Activated CD4-positive, alpha-beta T cell treated with anti-CD3 and anti-CD28 coated beads, Interleukin-2, amount 10 ng/mL, durations not matched to agents 7 days and 5 days (primary cell): ENCODE data around the gene ZNF528. TPM values are rescaled to one million over a fixed set of nuclear protein-coding genes. Genes with fewer than 3 reads are reported as not detected.

Experiments used
- CTCF ChIA-PET: fragments of 350-600 bp; sonication (Branson Sonifier 250); formaldehyde crosslinking; loops from one replicate; lab custom pipeline; 2021; ENCODE audit warnings: antibody characterized with exemption; lab: Charles Lee
- POLR2A ChIA-PET: fragments of 350-600 bp; sonication (Branson Sonifier 250); formaldehyde crosslinking; loops from one replicate; lab custom pipeline; 2021; ENCODE audit warnings: antibody characterized with exemption; lab: Charles Lee
- DNase-seq: peaks from one replicate; pipeline ENCODE4 v3.0.0-alpha.2; 2020
- H3K27ac Mint-ChIP-seq: one replicate; pipeline ENCODE4 v1.8.0; 2021; ENCODE audit warnings: mild to moderate bottlenecking, moderate library complexity, mixed read lengths
- H3K27me3 Mint-ChIP-seq: one replicate; pipeline ENCODE4 v1.8.0; 2021; ENCODE audit warnings: mixed read lengths
- H3K36me3 Mint-ChIP-seq: one replicate; pipeline ENCODE4 v1.8.0; 2021; ENCODE audit warnings: low read depth, mixed read lengths
- H3K4me1 Mint-ChIP-seq: one replicate; pipeline ENCODE4 v1.8.0; 2021; ENCODE audit warnings: mixed read lengths
- H3K4me3 Mint-ChIP-seq: one replicate; pipeline ENCODE4 v1.8.0; 2021; ENCODE audit warnings: mild to moderate bottlenecking, moderate library complexity, mixed read lengths
- H3K9me3 Mint-ChIP-seq: one replicate; pipeline ENCODE4 v1.8.0; 2021; ENCODE audit warnings: mixed read lengths
- total RNA-seq, 2 experiments: library from RNA; stranded (reverse); gene quantifications; one replicate each; pipeline ENCODE4 v1.2.3, GENCODE V29; 2021

The ZNF528 gene
- total RNA-seq, 2 experiments from 2014 or later = 19.4 to 19.5 TPM

DNA sequence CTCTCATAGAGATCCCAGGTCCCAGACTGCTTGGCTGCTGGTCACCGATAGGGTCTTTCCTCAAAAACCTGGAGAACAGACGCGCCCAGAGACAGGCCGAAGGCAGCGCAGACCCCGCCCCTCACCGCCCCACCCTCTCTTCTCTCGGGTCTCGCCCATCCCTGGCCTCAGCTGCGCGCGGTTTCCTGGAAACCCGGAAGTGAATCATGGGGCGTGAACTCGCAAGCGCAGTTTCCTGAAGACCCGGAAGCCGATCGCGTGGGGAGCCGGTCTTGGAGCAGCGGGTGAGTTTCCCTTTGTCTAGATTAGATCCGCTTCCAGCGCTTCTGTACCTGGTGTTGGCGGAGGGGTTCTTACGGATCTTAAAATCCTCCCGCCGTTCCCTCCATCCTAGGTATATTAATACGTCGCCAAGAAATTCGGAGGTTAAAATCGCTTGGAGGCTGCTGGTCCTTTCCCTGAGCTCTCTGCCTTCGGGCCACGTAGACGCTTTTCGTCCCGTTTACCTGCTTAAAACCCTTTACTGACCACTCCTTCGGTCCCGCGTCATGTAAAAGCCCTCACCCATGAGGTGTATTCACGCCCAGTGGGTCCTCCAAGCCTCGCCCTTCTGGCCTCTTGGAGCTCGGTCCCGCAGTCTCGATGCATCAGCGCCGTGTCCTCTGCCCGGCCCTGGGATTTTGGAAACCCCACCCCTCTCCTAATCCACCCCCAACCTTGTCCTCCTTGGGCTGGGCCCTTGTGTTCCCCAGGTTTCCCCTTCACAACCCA, 55.9 kb downstream of the ZNF528 start, which contains the start of gene ZNF578:
Gene ZNF578 (plus strand): TSS at position 230 of the 771 bp plus-strand sequence. CDS start 48,293 bp downstream, outside the sequence.
- H3K9me3 Mint-ChIP-seq = peaks cover 66% of the 10 kb centered on the region
- H3K4me1 Mint-ChIP-seq = peaks cover 20% of the 10 kb centered on the region
- peaks cover 47% of the 10 kb centered on the region for H3K36me3 Mint-ChIP-seq
- no peaks in the 10 kb centered on the region for H3K27me3 Mint-ChIP-seq
- H3K4me3 Mint-ChIP-seq = peak within 1 kb of the TSS; percentile 80
- ChIA-PET CTCF (no interaction called here), POLR2A (no interaction called here)
- DNase-seq = peak; percentile 83
- peak within 1 kb of the TSS; percentile 89 for H3K27ac Mint-ChIP-seq

DNA sequence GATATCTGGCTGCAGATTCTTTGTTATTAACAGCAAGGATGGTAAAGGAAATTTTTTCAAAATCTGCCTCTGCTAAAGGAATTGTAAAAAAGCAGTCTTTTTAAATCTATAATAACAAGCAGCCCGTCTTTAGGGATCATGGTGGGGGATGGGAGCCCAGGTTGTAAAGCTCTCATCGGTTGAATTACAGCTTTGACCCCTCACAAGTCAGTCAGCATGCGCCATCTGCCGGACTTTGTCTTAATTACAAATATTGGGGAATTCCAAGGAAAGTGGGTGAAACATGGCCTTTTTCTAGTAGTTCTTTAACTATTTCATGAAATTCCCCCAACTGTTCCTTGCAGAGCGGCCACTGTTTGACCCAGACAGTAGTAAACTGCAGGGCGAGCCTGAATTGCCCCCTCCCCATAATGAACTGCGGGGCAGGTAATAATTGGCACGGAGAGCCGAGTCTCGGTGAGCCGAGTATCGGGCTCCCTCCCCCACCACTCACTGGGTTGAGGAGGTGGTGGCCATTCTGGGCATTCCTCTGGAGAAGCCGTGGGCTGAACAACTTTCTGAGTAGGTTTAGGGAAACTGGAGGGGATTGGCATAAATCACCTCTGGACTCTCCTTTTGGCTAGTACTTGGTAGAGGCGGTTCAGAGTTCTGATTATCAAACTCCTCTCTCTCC, 67.3 kb downstream of the ZNF528 start:
- no peak overlapping the region for H3K4me3 Mint-ChIP-seq
- no peak overlapping the region for H3K27ac Mint-ChIP-seq
- DNase-seq = no peak
- CTCF ChIA-PET = interaction anchor here (0.6 kb wide), 1 partner anchor 190 kb away, joined by 4 read pairs; no protein-coding TSS in a partner anchor
- H3K9me3 Mint-ChIP-seq = peaks cover 57% of the 10 kb centered on the region
- H3K36me3 Mint-ChIP-seq = peaks cover 5% of the 10 kb centered on the region
- H3K4me1 Mint-ChIP-seq = no peaks in the 10 kb centered on the region
- POLR2A ChIA-PET = no interaction called here
- no peaks in the 10 kb centered on the region for H3K27me3 Mint-ChIP-seq

Other genes with a start within 250 kb of the ZNF528 start
- gene ZNF836, start 226.2 kb upstream of the ZNF528 start, total RNA-seq = 10 to 100 TPM; 21.7 to 23.5 TPM
- 100 to 1,000 TPM; 184 to 214 TPM for gene PPP2R1A, start 207.8 kb upstream of the ZNF528 start, total RNA-seq
- gene ZNF766, start 128.3 kb upstream of the ZNF528 start, total RNA-seq = 10 to 100 TPM; 23.3 to 24.0 TPM
- 10 to 100 TPM; 17.4 to 18.4 TPM for gene ZNF480, start 100.7 kb upstream of the ZNF528 start, total RNA-seq
- gene ZNF610, start 61.6 kb upstream of the ZNF528 start, total RNA-seq = 1 to 10 TPM; 2.1 to 2.8 TPM
- gene ZNF880, start 27.9 kb upstream of the ZNF528 start, total RNA-seq = 10 to 100 TPM; 16.1 to 17.8 TPM
- gene ZNF534, start 31.3 kb downstream of the ZNF528 start, total RNA-seq = not detected
- gene ZNF578, start 55.7 kb downstream of the ZNF528 start, total RNA-seq = 1 to 10 TPM; 1.9 to 3.0 TPM
- 10 to 100 TPM; 36.3 to 40.5 TPM for gene ZNF808, start 129.8 kb downstream of the ZNF528 start, total RNA-seq
- gene ZNF701, start 172.4 kb downstream of the ZNF528 start, total RNA-seq = 10 to 100 TPM; 30.5 to 33.4 TPM
- 10 to 100 TPM; 57.8 to 60.5 TPM for gene ZNF83, start 240.5 kb downstream of the ZNF528 start, total RNA-seq